Stimulated activated CD4-positive, alpha-beta T cell treated with anti-CD3 and anti-CD28 coated beads, TNF-alpha, amount 100 ng/mL, for 24 hours (primary cell): ENCODE data around the gene RAE1.
"Not testable (repeated sequence)": the region's sequence is repeated elsewhere in the genome, so short reads cannot be mapped to it uniquely, and the experiment has no call there.

ENCODE experiments used
- DNase-seq, 3 experiments: peaks; one replicate each; pipeline ENCODE4 v3.0.0-alpha.2; 2020; ENCODE audit warnings: low read depth in 3 of 3

Gene RAE1

GRCh38 chr20:57326667-57327455 lies 24.2 kb upstream of the RAE1 start:
- DNase-seq, result no peak

GRCh38 chr20:57327820-57328219 lies 23.2 kb upstream of the RAE1 start:
- DNase-seq, result no peak

DNA sequence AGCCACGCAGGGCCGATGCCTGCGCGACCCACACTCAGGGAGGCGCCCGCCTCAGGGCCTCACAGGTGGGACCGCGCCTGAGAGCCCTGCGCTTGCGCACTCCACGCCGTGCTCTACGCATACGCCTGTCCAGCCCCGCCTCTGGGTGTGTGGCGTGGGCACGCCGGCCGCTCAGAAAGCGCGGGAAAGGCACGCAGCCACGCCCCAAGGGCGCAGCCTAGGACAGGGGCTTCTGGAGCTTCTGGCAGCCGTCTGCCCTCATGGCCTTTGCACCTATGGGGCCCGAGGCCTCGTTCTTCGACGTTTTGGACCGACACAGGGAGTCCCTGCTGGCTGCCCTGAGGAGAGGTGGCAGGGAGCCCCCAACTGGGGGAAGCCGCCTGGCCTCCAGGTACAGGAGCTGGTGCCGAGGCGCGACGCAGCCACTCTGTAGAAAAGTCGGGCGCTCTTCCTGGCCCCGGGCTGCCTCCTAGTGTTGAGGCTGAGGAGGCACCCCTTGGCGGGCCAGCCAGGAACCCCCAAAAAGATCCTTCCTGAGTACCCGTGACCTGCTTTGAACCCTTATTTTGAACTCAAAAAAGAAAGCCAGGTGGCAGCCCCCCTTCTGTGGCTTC lies 21.3 kb upstream of the RAE1 start, which contains the start of gene SPO11:
TSS of gene SPO11 (plus strand) at position 196 of the 614 bp plus-strand sequence. CDS start at position 261, 65 bp downstream.
- DNase-seq, result no peak

DNA sequence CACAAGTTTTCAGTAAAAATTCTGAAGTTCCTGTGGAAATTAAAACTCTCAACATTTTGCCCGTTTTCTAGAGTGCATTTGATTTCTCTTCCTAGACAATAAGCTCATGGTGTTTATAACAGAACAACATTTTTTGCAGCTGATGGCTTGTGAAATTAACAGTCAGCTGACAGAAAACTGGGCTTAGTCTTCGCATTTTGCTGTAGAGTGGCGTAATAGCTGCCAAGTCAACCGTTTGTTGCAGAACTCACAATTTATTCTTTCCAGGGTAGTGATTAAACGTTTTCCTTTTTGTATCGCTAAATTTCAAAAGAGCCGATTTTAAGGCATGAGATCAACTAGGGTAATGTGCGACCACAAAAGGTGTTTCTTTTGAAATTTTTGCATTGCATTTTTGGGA lies 20.1 kb upstream of the RAE1 start:
- no peak for DNase-seq

- DNase-seq, result no peak
These were observed 18.7 kb upstream of the RAE1 start for GRCh38 chr20:57332105-57333089.

DNA sequence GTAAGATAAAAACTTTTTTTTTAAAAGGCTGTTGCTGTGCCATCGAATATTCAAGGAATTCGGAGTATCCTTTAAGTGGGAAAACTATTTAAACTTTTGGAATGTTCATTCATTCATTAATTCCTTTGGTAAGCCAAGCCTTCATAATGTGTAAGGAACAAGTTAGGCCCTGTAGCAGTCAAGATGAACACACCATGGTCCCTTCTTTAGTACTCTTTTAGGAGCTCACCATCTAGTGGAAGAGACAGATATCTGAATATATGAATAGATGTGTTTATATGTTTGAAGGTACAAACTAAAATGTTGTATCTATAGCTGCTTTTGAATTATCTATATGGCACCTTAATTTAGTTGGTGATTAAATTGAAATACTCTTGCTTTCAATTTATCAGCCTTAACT lies 15.7 kb upstream of the RAE1 start:
- no peak for DNase-seq

GRCh38 chr20:57341663-57342062 lies 9.4 kb upstream of the RAE1 start:
- no peak for DNase-seq

GRCh38 chr20:57342829-57343228 lies 8.2 kb upstream of the RAE1 start:
- no peak for DNase-seq

DNA sequence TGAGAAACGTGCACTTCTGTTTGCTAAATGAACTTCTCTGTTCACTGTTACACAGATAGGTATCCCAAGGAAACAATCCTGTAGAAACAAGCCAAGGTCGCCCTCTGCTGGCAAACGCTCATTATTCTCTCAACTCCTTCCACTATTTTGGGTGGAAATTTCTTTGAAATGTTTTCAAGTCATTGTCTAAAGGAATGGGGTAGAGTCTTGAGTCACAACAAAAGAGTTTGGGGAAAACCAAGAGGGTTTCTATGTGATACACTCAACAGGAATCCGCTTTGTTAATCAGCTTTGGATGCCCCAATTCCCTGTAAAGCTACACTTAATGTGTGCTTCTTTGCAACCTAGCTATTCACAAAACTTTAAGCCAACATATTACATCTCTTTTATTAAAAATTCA lies 4.6 kb upstream of the RAE1 start:
- peak; percentile 41 to 72 (median 54) for DNase-seq

- no peak for DNase-seq
These were observed 3.7 kb upstream of the RAE1 start for GRCh38 chr20:57347393-57347792.

GRCh38 chr20:57348200-57348921 lies 2.7 kb upstream of the RAE1 start:
- DNase-seq, result not testable (repeated sequence)

- DNase-seq, result not testable (repeated sequence)
These were observed 2.0 kb upstream of the RAE1 start for GRCh38 chr20:57348922-57349574.

DNA sequence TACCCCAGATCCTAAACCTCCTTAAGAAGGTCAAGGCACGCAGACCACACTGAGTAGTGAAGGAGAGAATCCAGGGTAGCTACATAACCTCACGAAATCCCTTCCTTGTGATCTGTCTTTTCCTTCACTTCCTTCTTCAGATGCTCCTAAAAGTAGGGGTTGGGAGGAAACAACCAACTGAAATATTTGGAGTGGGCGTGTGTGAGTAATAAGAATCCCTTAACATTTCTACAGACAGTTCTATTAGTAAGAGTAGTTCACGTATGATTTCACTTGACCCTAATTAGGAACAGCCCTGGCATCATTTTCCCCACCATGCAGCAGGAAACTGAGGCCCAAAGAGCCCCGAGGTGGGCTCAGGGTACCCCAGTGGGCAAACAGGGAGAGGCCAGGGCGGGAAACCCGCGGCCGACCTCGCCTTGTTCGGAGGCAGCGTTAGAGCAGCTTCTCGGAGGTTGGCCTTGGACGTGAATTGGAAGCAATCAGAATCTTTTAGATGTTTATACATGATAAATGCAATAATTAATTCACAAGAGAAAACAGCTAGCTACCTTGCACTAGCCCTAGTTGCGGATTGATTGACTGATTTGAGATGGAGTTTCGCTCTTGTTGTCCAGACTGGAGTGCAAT lies 859 bp upstream of the RAE1 start:
- DNase-seq, result no peak

- DNase-seq, result not testable (repeated sequence)
These were observed 371 bp upstream of the RAE1 start for GRCh38 chr20:57350726-57351041.

GRCh38 chr20:57352305-57352704 lies 1.2 kb downstream of the RAE1 start:
- DNase-seq, result no peak

DNA sequence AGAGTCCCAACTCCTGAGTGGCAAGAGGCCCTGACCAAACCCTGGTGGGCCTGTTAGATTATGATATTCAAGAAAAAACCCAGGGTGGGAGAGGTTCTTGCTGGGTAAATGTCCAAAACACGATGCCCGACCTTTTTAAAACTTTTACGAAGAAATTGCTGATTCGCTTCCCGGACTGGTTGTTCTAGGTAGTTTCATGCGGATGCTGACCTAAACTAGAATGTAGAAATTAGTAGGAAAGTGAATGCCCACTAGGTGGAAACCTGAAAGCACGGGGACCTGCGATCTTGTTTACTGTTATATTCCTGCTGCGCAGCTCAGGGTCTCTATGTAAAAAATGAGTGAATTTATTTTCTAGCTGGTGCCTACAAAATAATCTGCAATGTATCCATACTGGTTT lies 2.3 kb downstream of the RAE1 start:
- no peak for DNase-seq

DNA sequence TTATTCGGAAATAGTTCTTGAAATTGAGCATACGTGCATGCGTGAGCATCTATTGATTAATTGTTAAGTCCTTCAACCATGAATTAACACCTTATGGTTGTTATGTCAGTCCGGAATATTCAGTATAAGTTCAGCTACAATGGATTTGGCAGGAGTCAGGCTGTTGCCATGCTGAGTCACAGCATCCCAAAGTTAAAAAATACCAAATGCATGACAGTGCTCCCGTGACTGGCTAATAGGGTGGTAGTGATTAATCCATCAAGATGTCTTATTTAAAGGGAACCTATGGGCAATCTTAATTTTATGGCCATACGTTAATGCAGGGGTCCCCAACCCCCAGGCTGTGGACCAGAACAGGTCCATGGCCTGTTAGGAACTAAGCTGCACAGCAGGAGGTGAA lies 10.5 kb downstream of the RAE1 start:
- DNase-seq, result no peak

GRCh38 chr20:57364451-57364850 lies 13.4 kb downstream of the RAE1 start:
- no peak for DNase-seq

DNA sequence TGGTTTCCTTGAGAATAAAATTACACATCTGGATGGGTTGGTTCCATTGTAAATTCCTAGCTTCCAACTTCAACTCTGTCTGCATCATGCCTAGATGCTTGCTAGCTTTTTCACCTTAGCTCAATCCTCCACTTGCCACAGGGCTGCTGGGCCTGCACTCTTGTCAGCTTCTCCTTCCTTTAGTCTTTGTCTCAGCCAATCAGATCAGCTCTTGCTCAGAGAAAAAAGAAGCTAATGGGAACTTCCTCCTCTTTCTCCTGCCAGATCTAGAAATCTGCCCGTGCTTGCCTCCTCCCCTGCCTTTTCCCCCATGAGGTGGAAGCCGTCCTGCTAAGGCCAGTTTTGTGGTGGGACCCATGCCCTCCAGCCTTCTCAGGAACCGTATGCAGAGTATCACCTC lies 18.5 kb downstream of the RAE1 start:
- DNase-seq, result no peak

- no peak for DNase-seq
These were observed 19.3 kb downstream of the RAE1 start for GRCh38 chr20:57370316-57370715.

GRCh38 chr20:57371363-57371762 lies 20.3 kb downstream of the RAE1 start:
- DNase-seq, result no peak
